HG03135 (cell line): Measurements from ENCODE around the gene EPM2A.

ENCODE experiments used
- ATAC-seq: cut with Tn5 transposase; IDR thresholded peaks from one replicate; pipeline ENCODE4 v1.9.1; 2021; ENCODE audit warnings: mild to moderate bottlenecking, moderate library complexity; ENCODE audit not compliant: unreplicated experiment

Gene EPM2A

DNA sequence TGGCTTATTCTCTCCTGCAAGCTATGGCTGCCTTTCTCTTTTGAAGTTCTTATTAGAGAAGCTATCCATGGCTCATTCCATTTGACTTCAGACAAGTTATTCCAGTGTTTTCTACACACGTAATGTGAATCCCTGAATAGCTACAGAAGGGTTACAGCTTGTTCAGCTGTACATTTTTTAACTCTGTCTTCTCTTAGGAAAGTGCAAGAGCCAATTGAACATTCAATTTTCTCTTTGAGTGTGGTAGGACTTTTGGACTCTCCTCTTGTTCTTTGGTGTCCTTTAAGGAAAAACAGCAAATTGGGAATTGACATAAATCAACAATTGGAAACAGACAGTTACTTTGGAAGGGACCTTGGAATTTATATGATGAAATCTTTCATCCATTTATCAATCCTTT lies 125.8 kb downstream of the EPM2A start:
- no peak for ATAC-seq

DNA sequence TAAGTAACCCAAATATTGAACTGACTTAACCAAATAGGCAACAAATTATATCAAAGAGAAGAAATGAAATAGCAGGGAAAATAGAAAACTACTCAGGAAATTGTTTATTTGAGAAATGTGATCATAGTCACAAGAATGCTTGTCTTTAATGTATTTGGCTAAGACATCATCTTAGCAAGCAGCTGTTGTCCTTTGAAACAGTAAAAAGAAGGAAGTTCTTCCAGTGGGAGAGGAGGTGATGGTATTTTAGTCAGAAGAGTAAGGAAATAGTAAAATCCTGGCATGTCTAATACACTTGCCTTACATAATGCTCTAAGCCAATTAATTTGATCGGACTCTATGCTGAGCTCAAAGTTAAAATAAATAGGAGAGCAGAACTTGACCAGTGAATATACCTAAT lies 126.5 kb downstream of the EPM2A start:
- ATAC-seq, result no peak

DNA sequence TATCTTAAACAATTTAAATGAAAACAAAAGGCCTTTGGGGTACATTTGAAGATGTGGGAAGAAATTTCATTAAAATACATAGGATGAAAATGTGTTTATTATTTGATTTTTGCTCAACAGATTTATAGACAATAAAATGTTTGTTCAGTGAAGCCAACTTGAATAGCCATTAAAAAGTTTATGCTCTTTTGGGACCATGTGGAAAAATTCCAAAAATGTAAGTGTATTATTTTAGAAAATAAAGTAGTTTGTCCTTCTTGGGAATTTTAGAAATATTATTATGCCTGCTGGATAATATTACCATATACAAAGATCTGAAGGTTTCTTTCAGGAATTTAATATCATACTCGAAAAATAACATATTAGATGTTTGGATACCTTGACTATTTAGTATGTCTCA lies 131.3 kb downstream of the EPM2A start:
- ATAC-seq, result no peak

DNA sequence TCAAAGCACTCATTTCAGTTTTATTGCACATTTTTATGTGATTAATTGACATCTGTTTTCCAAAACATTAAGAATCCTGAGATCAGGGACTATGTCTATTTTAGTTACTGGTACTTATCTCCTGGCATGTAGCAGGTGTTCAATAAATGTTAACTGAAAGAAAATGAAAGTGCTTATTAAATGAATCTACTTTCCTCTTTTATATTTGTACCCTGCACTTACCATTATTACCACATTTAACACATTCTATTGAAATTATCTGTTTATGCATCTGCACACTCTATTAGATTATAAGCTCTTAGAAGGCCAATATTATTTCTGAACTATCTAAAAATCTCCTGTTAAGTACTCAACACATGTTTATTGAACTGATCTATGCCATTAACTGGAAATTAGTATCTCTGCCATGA lies 131.9 kb downstream of the EPM2A start:
- no peak for ATAC-seq

DNA sequence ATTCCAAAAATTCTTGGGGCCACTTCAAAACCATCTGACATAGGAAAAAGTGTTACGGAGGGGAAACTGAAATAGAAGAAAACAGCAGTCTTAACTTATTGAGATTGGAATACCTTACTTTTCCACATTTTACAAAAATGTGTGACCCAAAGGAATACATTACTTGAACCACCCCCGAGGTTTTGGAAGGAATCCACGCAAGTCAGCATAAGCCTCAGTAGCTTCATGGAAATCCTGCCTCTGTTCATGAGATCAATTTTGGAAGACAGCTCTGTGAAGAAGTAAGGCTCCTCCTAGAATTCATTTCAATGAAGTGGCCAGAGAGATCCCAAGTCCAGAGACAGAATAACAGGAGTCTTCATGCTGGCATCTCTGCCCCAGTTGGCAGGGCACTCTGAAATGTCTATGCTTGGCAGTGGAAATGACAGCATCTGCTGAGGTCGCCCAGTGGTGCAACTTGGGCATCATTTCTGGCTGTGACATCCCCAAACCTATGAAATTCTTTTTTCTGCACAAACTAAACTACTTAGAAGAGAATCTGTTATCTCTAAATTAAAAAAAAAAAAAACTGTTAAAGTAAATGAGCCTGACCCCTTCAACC lies 132.5 kb downstream of the EPM2A start:
- ATAC-seq, result no peak

DNA sequence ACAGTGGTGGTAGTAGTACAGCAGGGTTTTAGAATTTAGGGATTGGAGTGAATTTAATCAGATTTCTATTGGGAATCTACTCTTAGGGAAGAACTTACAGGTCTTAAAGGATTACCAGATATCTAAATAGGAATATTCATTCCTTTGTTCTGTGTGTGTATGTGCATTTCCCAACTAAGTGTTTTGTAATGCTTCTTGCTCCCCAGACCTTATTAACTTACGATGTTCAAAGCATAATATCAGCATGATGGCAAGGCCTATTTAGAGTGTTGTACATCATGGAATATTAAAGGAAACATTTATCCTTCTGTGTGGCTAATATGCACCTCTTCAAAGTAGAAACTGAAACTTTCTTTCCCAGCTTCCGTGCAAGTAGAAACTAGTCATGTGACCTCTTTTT lies 133.9 kb downstream of the EPM2A start:
- no peak for ATAC-seq

DNA sequence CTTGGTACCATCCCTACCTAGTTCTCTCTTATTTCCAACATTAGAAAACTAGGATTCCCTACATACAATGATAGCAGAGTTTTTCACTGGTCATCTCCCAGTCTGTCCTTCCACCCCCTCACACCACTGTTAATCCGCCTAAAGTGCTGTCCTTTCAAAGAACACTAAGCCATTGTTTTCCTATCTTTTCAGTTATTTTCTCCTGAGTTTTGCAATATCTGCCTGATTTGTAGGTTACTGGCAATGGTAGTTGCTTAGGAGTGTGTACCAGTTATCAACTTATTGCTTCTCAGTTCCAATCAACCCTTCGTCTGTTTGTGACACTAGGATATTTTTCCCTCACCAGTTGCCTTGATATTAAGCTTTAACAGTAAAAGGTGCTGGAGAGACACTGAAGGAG lies 135.0 kb downstream of the EPM2A start:
- ATAC-seq, result no peak

DNA sequence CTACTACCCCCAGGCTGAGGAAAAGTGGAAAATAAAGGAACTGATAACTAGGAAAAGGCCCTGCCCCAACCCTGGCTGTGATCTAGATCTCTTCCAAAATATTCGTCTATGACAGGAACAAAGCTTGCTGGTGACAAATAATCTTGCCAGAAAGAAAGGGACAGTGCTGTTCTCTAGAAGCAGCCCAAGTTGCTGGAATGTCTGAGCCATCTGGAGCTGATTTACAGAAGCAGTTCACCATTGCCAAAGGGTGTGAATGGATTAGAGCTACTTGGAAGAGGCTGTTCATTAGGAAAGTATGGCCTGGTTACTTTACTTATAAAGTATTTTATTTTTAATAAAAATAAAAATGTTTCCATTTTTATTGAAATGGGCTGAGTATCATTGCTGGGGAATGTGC lies 146.3 kb downstream of the EPM2A start:
- no peak for ATAC-seq

DNA sequence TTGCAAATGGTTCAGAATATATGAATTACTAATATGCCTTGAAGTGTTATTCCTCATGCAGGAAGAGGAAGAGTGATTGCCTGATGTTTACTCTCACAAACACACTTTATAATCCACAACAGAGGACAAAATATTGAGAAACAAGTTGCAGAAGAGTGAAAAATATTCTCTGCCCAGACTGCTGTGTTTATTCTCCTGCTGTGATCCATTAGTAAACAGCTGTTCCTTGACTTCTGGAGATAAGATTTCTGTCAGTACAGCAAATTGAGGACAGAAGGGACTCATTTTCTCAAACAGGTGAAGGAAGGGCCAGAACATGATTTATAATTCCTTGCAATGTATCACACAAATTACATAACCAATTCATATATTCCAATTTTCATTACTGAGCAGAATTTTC lies 148.0 kb downstream of the EPM2A start:
- ATAC-seq, result no peak

DNA sequence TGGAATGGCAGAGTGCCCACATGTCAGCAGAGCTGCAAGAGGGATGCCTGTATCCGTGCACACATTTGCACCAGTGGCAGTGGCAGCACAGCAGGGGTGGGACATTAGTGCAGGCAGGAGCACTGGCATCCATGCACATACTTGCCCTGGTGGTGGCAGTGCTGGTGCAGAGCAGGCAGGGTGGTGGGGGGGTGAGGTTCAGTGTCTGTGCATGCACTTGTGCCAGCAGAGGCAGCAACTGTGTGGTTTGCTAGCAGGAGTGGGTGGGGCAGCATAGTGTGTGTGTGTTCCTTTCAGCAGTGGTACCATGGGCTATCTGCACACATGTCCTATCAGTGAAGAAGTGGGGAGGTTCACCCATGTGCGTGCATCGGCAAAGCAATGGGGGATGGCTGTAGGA lies 151.6 kb downstream of the EPM2A start:
- ATAC-seq, result no peak
